Measurements from ENCODE around the gene PGLYRP3.

Gene PGLYRP3

GRCh38 chr1:153353226-153353947, 40.6 kb upstream of the PGLYRP3 start:
- no peaks in the 10 kb centered on the region for H3K27me3 ChIP-seq (ENCODE audit: insufficient read depth, poor library complexity, severe bottlenecking)
- no peak overlapping the region for H3K4me3 ChIP-seq (replicated peaks; ENCODE audit: insufficient read depth, low read length)
- H3K27ac ChIP-seq (replicated peaks) = no peak overlapping the region
- DNase-seq (ENCODE audit: low read depth in 1 of 2, low spot score in 1 of 2) = no peak
- TF ChIP-seq SPI1 (IDR thresholded peaks at IDR 0.05; ENCODE audit: borderline replicate concordance, low read depth) = no peak
- TF ChIP-seq POLR2AphosphoS5 (IDR thresholded peaks at IDR 0.05; ENCODE audit: low read depth) = no peak
- no peak for TF ChIP-seq GABPA (IDR thresholded peaks at IDR 0.05; ENCODE audit: low read depth)
- TF ChIP-seq, protein P1, sequence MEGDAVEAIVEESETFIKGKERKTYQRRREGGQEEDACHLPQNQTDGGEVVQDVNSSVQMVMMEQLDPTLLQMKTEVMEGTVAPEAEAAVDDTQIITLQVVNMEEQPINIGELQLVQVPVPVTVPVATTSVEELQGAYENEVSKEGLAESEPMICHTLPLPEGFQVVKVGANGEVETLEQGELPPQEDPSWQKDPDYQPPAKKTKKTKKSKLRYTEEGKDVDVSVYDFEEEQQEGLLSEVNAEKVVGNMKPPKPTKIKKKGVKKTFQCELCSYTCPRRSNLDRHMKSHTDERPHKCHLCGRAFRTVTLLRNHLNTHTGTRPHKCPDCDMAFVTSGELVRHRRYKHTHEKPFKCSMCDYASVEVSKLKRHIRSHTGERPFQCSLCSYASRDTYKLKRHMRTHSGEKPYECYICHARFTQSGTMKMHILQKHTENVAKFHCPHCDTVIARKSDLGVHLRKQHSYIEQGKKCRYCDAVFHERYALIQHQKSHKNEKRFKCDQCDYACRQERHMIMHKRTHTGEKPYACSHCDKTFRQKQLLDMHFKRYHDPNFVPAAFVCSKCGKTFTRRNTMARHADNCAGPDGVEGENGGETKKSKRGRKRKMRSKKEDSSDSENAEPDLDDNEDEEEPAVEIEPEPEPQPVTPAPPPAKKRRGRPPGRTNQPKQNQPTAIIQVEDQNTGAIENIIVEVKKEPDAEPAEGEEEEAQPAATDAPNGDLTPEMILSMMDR (IDR thresholded peaks at IDR 0.05; ENCODE audit: insufficient read depth, low read length) = peak; percentile 39
- TF ChIP-seq, protein P2, sequence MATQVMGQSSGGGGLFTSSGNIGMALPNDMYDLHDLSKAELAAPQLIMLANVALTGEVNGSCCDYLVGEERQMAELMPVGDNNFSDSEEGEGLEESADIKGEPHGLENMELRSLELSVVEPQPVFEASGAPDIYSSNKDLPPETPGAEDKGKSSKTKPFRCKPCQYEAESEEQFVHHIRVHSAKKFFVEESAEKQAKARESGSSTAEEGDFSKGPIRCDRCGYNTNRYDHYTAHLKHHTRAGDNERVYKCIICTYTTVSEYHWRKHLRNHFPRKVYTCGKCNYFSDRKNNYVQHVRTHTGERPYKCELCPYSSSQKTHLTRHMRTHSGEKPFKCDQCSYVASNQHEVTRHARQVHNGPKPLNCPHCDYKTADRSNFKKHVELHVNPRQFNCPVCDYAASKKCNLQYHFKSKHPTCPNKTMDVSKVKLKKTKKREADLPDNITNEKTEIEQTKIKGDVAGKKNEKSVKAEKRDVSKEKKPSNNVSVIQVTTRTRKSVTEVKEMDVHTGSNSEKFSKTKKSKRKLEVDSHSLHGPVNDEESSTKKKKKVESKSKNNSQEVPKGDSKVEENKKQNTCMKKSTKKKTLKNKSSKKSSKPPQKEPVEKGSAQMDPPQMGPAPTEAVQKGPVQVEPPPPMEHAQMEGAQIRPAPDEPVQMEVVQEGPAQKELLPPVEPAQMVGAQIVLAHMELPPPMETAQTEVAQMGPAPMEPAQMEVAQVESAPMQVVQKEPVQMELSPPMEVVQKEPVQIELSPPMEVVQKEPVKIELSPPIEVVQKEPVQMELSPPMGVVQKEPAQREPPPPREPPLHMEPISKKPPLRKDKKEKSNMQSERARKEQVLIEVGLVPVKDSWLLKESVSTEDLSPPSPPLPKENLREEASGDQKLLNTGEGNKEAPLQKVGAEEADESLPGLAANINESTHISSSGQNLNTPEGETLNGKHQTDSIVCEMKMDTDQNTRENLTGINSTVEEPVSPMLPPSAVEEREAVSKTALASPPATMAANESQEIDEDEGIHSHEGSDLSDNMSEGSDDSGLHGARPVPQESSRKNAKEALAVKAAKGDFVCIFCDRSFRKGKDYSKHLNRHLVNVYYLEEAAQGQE (IDR thresholded peaks at IDR 0.05; ENCODE audit: insufficient replicate concordance, low read depth) = no peak

DNA sequence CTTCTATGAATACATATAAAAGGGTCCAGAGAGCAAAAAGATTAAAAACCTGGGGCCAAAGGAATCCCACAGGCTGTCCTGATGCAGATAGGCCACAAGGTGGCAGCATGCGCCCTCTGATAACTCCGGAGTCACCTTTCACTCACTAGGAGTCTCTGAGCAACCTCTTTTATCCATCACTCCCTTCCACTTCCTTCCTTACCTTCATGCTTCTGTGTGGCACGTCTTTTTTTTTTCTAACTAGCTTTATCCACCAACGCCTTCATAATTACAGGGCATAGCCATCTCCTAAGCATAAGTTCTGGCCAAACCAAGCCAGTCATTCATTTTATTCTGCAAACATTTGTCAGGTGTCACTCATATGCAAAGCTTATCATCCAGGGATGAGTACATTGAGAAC, 39.8 kb upstream of the PGLYRP3 start:
- no peak overlapping the region for H3K27ac ChIP-seq (replicated peaks)
- H3K27me3 ChIP-seq (ENCODE audit: insufficient read depth, poor library complexity, severe bottlenecking) = no peaks in the 10 kb centered on the region
- peak; percentile 36; the same call in 1 of the 2 replicates for TF ChIP-seq SPI1 (IDR thresholded peaks at IDR 0.05; ENCODE audit: borderline replicate concordance, low read depth)
- TF ChIP-seq, protein P2 (IDR thresholded peaks at IDR 0.05; ENCODE audit: insufficient replicate concordance, low read depth) = no peak
- TF ChIP-seq, protein P1 (IDR thresholded peaks at IDR 0.05; ENCODE audit: insufficient read depth, low read length) = peak; percentile 87
- TF ChIP-seq POLR2AphosphoS5 (IDR thresholded peaks at IDR 0.05; ENCODE audit: low read depth) = no peak
- no peak for TF ChIP-seq GABPA (IDR thresholded peaks at IDR 0.05; ENCODE audit: low read depth)
- no peak overlapping the region for H3K4me3 ChIP-seq (replicated peaks; ENCODE audit: insufficient read depth, low read length)
- DNase-seq (ENCODE audit: low read depth in 1 of 2, low spot score in 1 of 2) = peak in 1 of 2 experiments; percentile 70

GRCh38 chr1:153350321-153350957, 37.7 kb upstream of the PGLYRP3 start:
- Histone ChIP-seq H3K4me3 (replicated peaks; ENCODE audit: insufficient read depth, low read length) (no peak overlapping the region), H3K27me3 (ENCODE audit: insufficient read depth, poor library complexity, severe bottlenecking) (no peaks in the 10 kb centered on the region), H3K27ac (replicated peaks) (no peak overlapping the region)
- DNase-seq (ENCODE audit: low read depth in 1 of 2, low spot score in 1 of 2) = no peak
- no peak for TF ChIP-seq SPI1 (IDR thresholded peaks at IDR 0.05; ENCODE audit: borderline replicate concordance, low read depth)
- TF ChIP-seq, protein P1 (IDR thresholded peaks at IDR 0.05; ENCODE audit: insufficient read depth, low read length) = no peak
- TF ChIP-seq, protein P2 (IDR thresholded peaks at IDR 0.05; ENCODE audit: insufficient replicate concordance, low read depth) = no peak
- TF ChIP-seq GABPA (IDR thresholded peaks at IDR 0.05; ENCODE audit: low read depth) = no peak
- no peak for TF ChIP-seq POLR2AphosphoS5 (IDR thresholded peaks at IDR 0.05; ENCODE audit: low read depth)

Measured in HL-60 (cell line).